Spleen (tissue), 7 donors: Measurements from ENCODE around the gene KCTD13.

Experiments
- POLR2A ChIP-seq, 3 donors: fragments of 450-650 bp; IDR thresholded peaks; one replicate each; pipeline ENCODE4 v1.5.1; 2017; ENCODE audit warnings: antibody characterized with exemption in 3 of 3, mild to moderate bottlenecking in 1 of 3
- POLR2AphosphoS5 ChIP-seq, 3 donors: sonication (generic); formaldehyde crosslinking; IDR thresholded peaks; one replicate each; pipeline ENCODE4 v1.5.1; 2017; ENCODE audit warnings: antibody characterized with exemption in 3 of 3
- TF ChIP-seq, protein P1 (sequence below), 11 experiments: fragments of 200-600 bp in 7 of 11; fragments of 450-650 bp in 4 of 11; sonication (generic) in 4 of 11; IDR thresholded peaks in 8 of 11; conservative IDR thresholded peaks in 3 of 11; 1 replicate in 7 of 11; 2 replicates in 4 of 11; pipeline versions ENCODE4 v1.4.0 to v1.8.0; 2016 to 2021; ENCODE audit warnings: antibody characterized with exemption in 11 of 11, inconsistent platforms in 4 of 11, mild to moderate bottlenecking in 1 of 11
- donor health status: DM: no; HTN: no; CAD: no; lungs with moderate emphysema.
- donor health status: DM: no; HTN: no; CAD: no.
- donor health status: DM: no; HTN: no; CAD: no.

- TF ChIP-seq POLR2A (IDR thresholded peaks at IDR 0.05) (peak in 1 of 3 donors; percentile 43), POLR2AphosphoS5 (IDR thresholded peaks at IDR 0.05) (peak; percentile 55 to 85 (median 82))
- TF ChIP-seq, protein P1, sequence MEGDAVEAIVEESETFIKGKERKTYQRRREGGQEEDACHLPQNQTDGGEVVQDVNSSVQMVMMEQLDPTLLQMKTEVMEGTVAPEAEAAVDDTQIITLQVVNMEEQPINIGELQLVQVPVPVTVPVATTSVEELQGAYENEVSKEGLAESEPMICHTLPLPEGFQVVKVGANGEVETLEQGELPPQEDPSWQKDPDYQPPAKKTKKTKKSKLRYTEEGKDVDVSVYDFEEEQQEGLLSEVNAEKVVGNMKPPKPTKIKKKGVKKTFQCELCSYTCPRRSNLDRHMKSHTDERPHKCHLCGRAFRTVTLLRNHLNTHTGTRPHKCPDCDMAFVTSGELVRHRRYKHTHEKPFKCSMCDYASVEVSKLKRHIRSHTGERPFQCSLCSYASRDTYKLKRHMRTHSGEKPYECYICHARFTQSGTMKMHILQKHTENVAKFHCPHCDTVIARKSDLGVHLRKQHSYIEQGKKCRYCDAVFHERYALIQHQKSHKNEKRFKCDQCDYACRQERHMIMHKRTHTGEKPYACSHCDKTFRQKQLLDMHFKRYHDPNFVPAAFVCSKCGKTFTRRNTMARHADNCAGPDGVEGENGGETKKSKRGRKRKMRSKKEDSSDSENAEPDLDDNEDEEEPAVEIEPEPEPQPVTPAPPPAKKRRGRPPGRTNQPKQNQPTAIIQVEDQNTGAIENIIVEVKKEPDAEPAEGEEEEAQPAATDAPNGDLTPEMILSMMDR (IDR thresholded peaks at IDR 0.05 in 8 of 11, conservative IDR thresholded peaks at IDR 0.05 in 3 of 11): no peak
Measured at GRCh38 chr16:29974291-29975133, 48.5 kb upstream of the KCTD13 start.
